GM23338 (cell line): Measurements from ENCODE around the gene ARHGAP28. TPM values are rescaled to one million over a fixed set of nuclear protein-coding genes. Genes with fewer than 3 reads are reported as not detected.

Experiments used
- ATAC-seq: fragments of 200-7000 bp; cut with Tn5 transposase; 3 replicates; pipeline ENCODE4 v1.9.1; 2020
- DNase-seq: peaks from one replicate; pipeline ENCODE4 v3.0.0-alpha.2; 2015; ENCODE audit warnings: low spot score
- H2AFZ ChIP-seq: fragments of 200-600 bp; sonication (generic); 2 replicates; pipeline ENCODE4 v1.8.0; 2016; ENCODE audit warnings: antibody characterized with exemption, mild to moderate bottlenecking, moderate library complexity
- H3F3A ChIP-seq: fragments of 200-600 bp; sonication (generic); replicated peaks from 2 replicates; pipeline ENCODE4 v1.8.0; 2017; ENCODE audit warnings: antibody characterized with exemption, mixed run types, low read depth
- H3K27ac ChIP-seq: fragments of 200-600 bp; sonication (generic); 2 replicates; pipeline ENCODE4 v1.6.1; 2016; ENCODE audit warnings: low read depth
- H3K27me3 ChIP-seq: fragments of 200-600 bp; sonication (generic); 2 replicates; pipeline ENCODE4 v1.8.0; 2016; ENCODE audit warnings: mild to moderate bottlenecking, mixed run types, moderate library complexity; ENCODE audit not compliant: insufficient read depth
- H3K36me3 ChIP-seq: fragments of 200-600 bp; sonication (generic); 2 replicates; pipeline ENCODE4 v1.8.0; 2016; ENCODE audit warnings: mild to moderate bottlenecking; ENCODE audit not compliant: insufficient read depth
- H3K4me1 ChIP-seq: fragments of 200-600 bp; sonication (generic); 2 replicates; pipeline ENCODE4 v1.8.0; 2016; ENCODE audit warnings: mild to moderate bottlenecking, moderate library complexity; ENCODE audit not compliant: insufficient read depth
- H3K4me2 ChIP-seq: fragments of 200-600 bp; sonication (generic); 2 replicates; pipeline ENCODE4 v1.7.1; 2017; ENCODE audit warnings: mixed run types
- H3K4me3 ChIP-seq: fragments of 200-600 bp; sonication (generic); 2 replicates; pipeline ENCODE4 v1.6.1; 2016; ENCODE audit warnings: mixed run types
- H3K79me2 ChIP-seq: fragments of 200-600 bp; sonication (generic); replicated peaks from 2 replicates; pipeline ENCODE4 v1.8.0; 2017; ENCODE audit warnings: mild to moderate bottlenecking; ENCODE audit not compliant: insufficient read depth
- H3K9me2 ChIP-seq: fragments of 200-600 bp; sonication (generic); 2 replicates; pipeline ENCODE4 v1.8.0; 2017; ENCODE audit not compliant: insufficient read depth
- H4K20me1 ChIP-seq: fragments of 200-600 bp; sonication (generic); replicated peaks from 2 replicates; pipeline ENCODE4 v1.8.0; 2017; ENCODE audit warnings: mild to moderate bottlenecking; ENCODE audit not compliant: insufficient read depth
- H3K27ac Mint-ChIP-seq: 2 replicates; pipeline ENCODE4 v1.8.0; 2020; ENCODE audit warnings: inconsistent platforms, mild to moderate bottlenecking, moderate library complexity, mixed read lengths
- H3K27me3 Mint-ChIP-seq: 3 replicates; pipeline ENCODE4 v1.8.0; 2022; ENCODE audit warnings: low read depth, mild to moderate bottlenecking, moderate library complexity, mixed read lengths, inconsistent platforms; ENCODE audit not compliant: insufficient read depth, poor library complexity
- H3K36me3 Mint-ChIP-seq: 3 replicates; pipeline ENCODE4 v1.8.0; 2021; ENCODE audit warnings: low read depth, mild to moderate bottlenecking, inconsistent platforms, moderate library complexity, mixed read lengths
- H3K4me1 Mint-ChIP-seq: 3 replicates; pipeline ENCODE4 v1.8.0; 2020; ENCODE audit warnings: mild to moderate bottlenecking, inconsistent platforms, mixed read lengths
- H3K4me3 Mint-ChIP-seq: 3 replicates; pipeline ENCODE4 v1.8.0; 2021; ENCODE audit warnings: moderate library complexity, mild to moderate bottlenecking, inconsistent platforms, mixed read lengths
- H3K9me3 Mint-ChIP-seq: 3 replicates; pipeline ENCODE4 v1.8.0; 2020; ENCODE audit warnings: moderate library complexity, mild to moderate bottlenecking, inconsistent platforms, mixed read lengths
- EZH2 ChIP-seq: fragments of 200-600 bp; sonication (generic); IDR thresholded peaks from one replicate; pipeline ENCODE4 v1.8.0; 2017; ENCODE audit warnings: antibody characterized with exemption, mild to moderate bottlenecking, low read depth; ENCODE audit not compliant: unreplicated experiment
- EZH2phosphoT487 ChIP-seq: fragments of 200-600 bp; sonication (generic); IDR thresholded peaks from one replicate; pipeline ENCODE4 v1.8.1; 2018; ENCODE audit warnings: antibody characterized with exemption; ENCODE audit not compliant: unreplicated experiment
- JUNB ChIP-seq: IDR thresholded peaks from one replicate; pipeline ENCODE4 v1.6.1; 2016; ENCODE audit warnings: antibody characterized with exemption; ENCODE audit not compliant: unreplicated experiment
- NANOG ChIP-seq: IDR thresholded peaks from 2 replicates; pipeline ENCODE4 v1.6.1; 2016; ENCODE audit warnings: antibody characterized with exemption, borderline replicate concordance
- STAT1 ChIP-seq: IDR thresholded peaks from one replicate; pipeline ENCODE4 v1.6.1; 2016; ENCODE audit warnings: antibody characterized with exemption; ENCODE audit not compliant: unreplicated experiment
- ZNF331 ChIP-seq: fragments of 250-450 bp; sonication (Bioruptor Pico); IDR thresholded peaks from 2 replicates; pipeline ENCODE4 v1.5.0; 2020; ENCODE audit warnings: low read depth, mild to moderate bottlenecking, moderate library complexity
- polyA plus RNA-seq: library from polyadenylated mRNA; unstranded; fragments of >200 nt; fragmentation: Nextera tagmentation; extraction: Ambion mirVana; gene quantifications from 2 replicates; pipeline ENCODE4 v1.2.1, GENCODE V29; 2016
- total RNA-seq: library from RNA; depleted of rRNA; stranded (reverse); fragments of >200 nt; shearing (Covaris generic); gene quantifications from 2 replicates; pipeline ENCODE4 v1.2.3, GENCODE V29; 2014
- TF ChIP-seq, protein P1 (sequence below), 2 experiments: fragments of 200-600 bp in 1 of 2; sonication (generic) in 1 of 2; conservative IDR thresholded peaks; 2 replicates each; pipeline versions ENCODE4 v1.5.1 to v1.6.1; 2016 to 2017; ENCODE audit warnings: antibody characterized with exemption in 2 of 2, low read depth in 2 of 2, mild to moderate bottlenecking in 2 of 2, moderate library complexity in 1 of 2
- TF ChIP-seq, protein P2 (sequence below): IDR thresholded peaks from one replicate; pipeline ENCODE4 v1.6.1; 2018; ENCODE audit warnings: antibody characterized with exemption; ENCODE audit not compliant: unreplicated experiment
- TF ChIP-seq, protein P3 (sequence below): IDR thresholded peaks from 2 replicates; pipeline ENCODE4 v1.6.1; 2016; ENCODE audit warnings: antibody characterized with exemption

Gene ARHGAP28
- total and polyA plus RNA-seq, 2 experiments from 2014 or later: 2.8 to 9.6 TPM

DNA sequence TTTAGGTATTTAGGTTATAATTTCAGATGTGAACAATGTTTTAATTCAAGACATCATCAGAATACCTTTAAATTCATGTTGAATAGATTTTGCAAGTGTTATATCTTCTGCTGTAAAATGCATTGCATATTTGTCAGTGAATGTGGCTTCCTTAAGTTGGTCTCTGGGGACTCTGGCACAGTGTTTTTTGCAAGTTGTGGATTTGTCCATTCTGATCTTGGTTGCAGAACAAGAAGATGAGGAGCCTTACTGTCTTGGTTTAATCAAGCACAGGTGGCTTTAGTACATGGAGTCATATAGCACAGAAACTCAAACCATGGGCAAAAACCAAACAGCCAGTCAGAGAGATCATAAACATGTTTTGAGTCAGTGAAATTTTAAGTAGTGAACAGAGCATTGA, 135.7 kb downstream of the ARHGAP28 start:
- DNase-seq: no peak

DNA sequence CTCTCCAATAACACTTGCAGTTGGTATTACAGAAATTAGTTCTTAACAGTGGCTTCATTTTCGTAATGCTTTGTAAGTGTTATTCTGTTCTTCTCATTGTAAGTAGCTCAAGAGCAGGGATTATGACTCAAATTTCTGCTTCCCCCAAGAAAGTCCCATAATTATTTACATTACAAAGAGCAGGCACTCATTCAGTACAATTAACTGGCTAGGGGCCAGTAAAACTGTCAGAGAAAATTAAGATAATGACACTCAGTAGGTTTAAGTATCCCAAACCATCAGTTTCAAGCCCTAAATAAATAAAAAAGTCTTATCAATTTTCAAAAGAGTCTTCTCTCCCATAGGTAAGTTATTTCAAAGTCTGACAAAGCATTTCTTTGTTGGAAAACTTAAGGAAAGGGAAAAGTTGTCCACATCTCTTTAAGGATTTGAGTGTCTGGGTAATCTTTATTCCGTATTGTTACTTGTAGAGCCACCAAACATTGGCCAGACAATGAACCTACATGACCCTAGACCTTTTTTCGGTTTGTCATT, 137.1 kb downstream of the ARHGAP28 start:
- H3K4me2 ChIP-seq: peak overlapping the region; percentile 32; the same call in 1 of the 2 replicates
- H2AFZ ChIP-seq: 0 out of 2 replicates have a peak overlapping the region, but pooled peaks have one; percentile 3
- no peaks in the 10 kb centered on the region for H3F3A ChIP-seq
- no peak overlapping the region for H3K27ac ChIP-seq
- no peaks in the 10 kb centered on the region for H3K27me3 ChIP-seq
- no peak overlapping the region for H3K27ac Mint-ChIP-seq
- no peaks in the 10 kb centered on the region; the same call in 1 of the 2 replicates for H3K36me3 ChIP-seq
- no peaks in the 10 kb centered on the region for H3K79me2 ChIP-seq
- H3K27me3 Mint-ChIP-seq: peaks cover 1% of the 10 kb centered on the region
- H3K4me1 ChIP-seq: peaks cover 28% of the 10 kb centered on the region
- no peaks in the 10 kb centered on the region for H3K9me3 Mint-ChIP-seq
- H3K4me3 Mint-ChIP-seq: no peak overlapping the region
- no peak for DNase-seq
- H3K4me1 Mint-ChIP-seq: peaks cover 26% of the 10 kb centered on the region
- H3K9me2 ChIP-seq: no peaks in the 10 kb centered on the region
- H3K36me3 Mint-ChIP-seq: no peaks in the 10 kb centered on the region
- no peak overlapping the region for H3K4me3 ChIP-seq
- no peaks in the 10 kb centered on the region for H4K20me1 ChIP-seq
- ATAC-seq: no peak
- TF ChIP-seq, protein P1, sequence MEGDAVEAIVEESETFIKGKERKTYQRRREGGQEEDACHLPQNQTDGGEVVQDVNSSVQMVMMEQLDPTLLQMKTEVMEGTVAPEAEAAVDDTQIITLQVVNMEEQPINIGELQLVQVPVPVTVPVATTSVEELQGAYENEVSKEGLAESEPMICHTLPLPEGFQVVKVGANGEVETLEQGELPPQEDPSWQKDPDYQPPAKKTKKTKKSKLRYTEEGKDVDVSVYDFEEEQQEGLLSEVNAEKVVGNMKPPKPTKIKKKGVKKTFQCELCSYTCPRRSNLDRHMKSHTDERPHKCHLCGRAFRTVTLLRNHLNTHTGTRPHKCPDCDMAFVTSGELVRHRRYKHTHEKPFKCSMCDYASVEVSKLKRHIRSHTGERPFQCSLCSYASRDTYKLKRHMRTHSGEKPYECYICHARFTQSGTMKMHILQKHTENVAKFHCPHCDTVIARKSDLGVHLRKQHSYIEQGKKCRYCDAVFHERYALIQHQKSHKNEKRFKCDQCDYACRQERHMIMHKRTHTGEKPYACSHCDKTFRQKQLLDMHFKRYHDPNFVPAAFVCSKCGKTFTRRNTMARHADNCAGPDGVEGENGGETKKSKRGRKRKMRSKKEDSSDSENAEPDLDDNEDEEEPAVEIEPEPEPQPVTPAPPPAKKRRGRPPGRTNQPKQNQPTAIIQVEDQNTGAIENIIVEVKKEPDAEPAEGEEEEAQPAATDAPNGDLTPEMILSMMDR (conservative IDR thresholded peaks at IDR 0.05; ENCODE audit: low read depth in 2 of 2): no peak
- no peak for TF ChIP-seq EZH2
- TF ChIP-seq JUNB: no peak
- no peak for TF ChIP-seq NANOG
- TF ChIP-seq ZNF331 (CRISPR knock-in tag): no peak
- TF ChIP-seq, protein P2, sequence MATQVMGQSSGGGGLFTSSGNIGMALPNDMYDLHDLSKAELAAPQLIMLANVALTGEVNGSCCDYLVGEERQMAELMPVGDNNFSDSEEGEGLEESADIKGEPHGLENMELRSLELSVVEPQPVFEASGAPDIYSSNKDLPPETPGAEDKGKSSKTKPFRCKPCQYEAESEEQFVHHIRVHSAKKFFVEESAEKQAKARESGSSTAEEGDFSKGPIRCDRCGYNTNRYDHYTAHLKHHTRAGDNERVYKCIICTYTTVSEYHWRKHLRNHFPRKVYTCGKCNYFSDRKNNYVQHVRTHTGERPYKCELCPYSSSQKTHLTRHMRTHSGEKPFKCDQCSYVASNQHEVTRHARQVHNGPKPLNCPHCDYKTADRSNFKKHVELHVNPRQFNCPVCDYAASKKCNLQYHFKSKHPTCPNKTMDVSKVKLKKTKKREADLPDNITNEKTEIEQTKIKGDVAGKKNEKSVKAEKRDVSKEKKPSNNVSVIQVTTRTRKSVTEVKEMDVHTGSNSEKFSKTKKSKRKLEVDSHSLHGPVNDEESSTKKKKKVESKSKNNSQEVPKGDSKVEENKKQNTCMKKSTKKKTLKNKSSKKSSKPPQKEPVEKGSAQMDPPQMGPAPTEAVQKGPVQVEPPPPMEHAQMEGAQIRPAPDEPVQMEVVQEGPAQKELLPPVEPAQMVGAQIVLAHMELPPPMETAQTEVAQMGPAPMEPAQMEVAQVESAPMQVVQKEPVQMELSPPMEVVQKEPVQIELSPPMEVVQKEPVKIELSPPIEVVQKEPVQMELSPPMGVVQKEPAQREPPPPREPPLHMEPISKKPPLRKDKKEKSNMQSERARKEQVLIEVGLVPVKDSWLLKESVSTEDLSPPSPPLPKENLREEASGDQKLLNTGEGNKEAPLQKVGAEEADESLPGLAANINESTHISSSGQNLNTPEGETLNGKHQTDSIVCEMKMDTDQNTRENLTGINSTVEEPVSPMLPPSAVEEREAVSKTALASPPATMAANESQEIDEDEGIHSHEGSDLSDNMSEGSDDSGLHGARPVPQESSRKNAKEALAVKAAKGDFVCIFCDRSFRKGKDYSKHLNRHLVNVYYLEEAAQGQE: no peak
- no peak for TF ChIP-seq EZH2phosphoT487
- no peak for TF ChIP-seq STAT1
- TF ChIP-seq, protein P3, sequence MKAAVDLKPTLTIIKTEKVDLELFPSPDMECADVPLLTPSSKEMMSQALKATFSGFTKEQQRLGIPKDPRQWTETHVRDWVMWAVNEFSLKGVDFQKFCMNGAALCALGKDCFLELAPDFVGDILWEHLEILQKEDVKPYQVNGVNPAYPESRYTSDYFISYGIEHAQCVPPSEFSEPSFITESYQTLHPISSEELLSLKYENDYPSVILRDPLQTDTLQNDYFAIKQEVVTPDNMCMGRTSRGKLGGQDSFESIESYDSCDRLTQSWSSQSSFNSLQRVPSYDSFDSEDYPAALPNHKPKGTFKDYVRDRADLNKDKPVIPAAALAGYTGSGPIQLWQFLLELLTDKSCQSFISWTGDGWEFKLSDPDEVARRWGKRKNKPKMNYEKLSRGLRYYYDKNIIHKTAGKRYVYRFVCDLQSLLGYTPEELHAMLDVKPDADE: no peak

More for the DNA sequence above, 135.7 kb downstream of the ARHGAP28 start:
- Histone ChIP-seq H3K79me2 (no peaks in the 10 kb centered on the region), H3K27me3 (no peaks in the 10 kb centered on the region), H4K20me1 (no peaks in the 10 kb centered on the region), H3K36me3 (no peaks in the 10 kb centered on the region; the same call in 1 of the 2 replicates), H3K27ac (no peak overlapping the region), H3K9me2 (no peaks in the 10 kb centered on the region), H3K4me3 (no peak overlapping the region), H3F3A (no peaks in the 10 kb centered on the region), H3K4me1 (peaks cover 38% of the 10 kb centered on the region), H3K4me2 (no peak overlapping the region), H2AFZ (no peak overlapping the region)
- ATAC-seq: no peak
- H3K4me3 Mint-ChIP-seq: no peak overlapping the region
- H3K27ac Mint-ChIP-seq: no peak overlapping the region
- H3K27me3 Mint-ChIP-seq: peaks cover 3% of the 10 kb centered on the region
- H3K36me3 Mint-ChIP-seq: no peaks in the 10 kb centered on the region
- H3K4me1 Mint-ChIP-seq: peaks cover 37% of the 10 kb centered on the region
- H3K9me3 Mint-ChIP-seq: no peaks in the 10 kb centered on the region
- TF ChIP-seq, protein P3: no peak
